GM21423 (cell line): ENCODE data around the gene SLIT3.

Experiments
- ATAC-seq: cut with Tn5 transposase; IDR thresholded peaks from one replicate; pipeline ENCODE4 v1.9.1; 2021; ENCODE audit warnings: mild to moderate bottlenecking, moderate library complexity; ENCODE audit not compliant: unreplicated experiment

Gene SLIT3

GRCh38 chr5:169009123-169009522, 291.8 kb downstream of the SLIT3 start:
- ATAC-seq = no peak

GRCh38 chr5:169006842-169007790, 293.8 kb downstream of the SLIT3 start:
- ATAC-seq = no peak

- no peak for ATAC-seq
Observed at GRCh38 chr5:169004551-169004950, 296.4 kb downstream of the SLIT3 start.

- no peak for ATAC-seq
Observed at GRCh38 chr5:169003721-169004541, 297.0 kb downstream of the SLIT3 start.

GRCh38 chr5:169002953-169003555, 297.9 kb downstream of the SLIT3 start:
- ATAC-seq = no peak

- no peak for ATAC-seq
Observed at GRCh38 chr5:169001394-169001793, 299.5 kb downstream of the SLIT3 start.

GRCh38 chr5:168995024-168995423, 305.9 kb downstream of the SLIT3 start:
- no peak for ATAC-seq

GRCh38 chr5:168992687-168993086, 308.3 kb downstream of the SLIT3 start:
- ATAC-seq = no peak

- ATAC-seq = no peak
Observed at GRCh38 chr5:168992016-168992415, 308.9 kb downstream of the SLIT3 start.

- no peak for ATAC-seq
Observed at GRCh38 chr5:168991311-168991710, 309.6 kb downstream of the SLIT3 start.

- no peak for ATAC-seq
Observed at GRCh38 chr5:168990679-168991078, 310.3 kb downstream of the SLIT3 start.

- no peak for ATAC-seq
Observed at GRCh38 chr5:168989731-168990505, 311.0 kb downstream of the SLIT3 start.

- ATAC-seq = no peak
Observed at GRCh38 chr5:168988699-168989098, 312.2 kb downstream of the SLIT3 start.

GRCh38 chr5:168987543-168988300, 313.2 kb downstream of the SLIT3 start:
- ATAC-seq = no peak

- no peak for ATAC-seq
Observed at GRCh38 chr5:168985454-168985853, 315.5 kb downstream of the SLIT3 start.

- ATAC-seq = no peak
Observed at GRCh38 chr5:168984135-168984675, 316.7 kb downstream of the SLIT3 start.

GRCh38 chr5:168979135-168979534, 321.8 kb downstream of the SLIT3 start:
- no peak for ATAC-seq

GRCh38 chr5:168978500-168978899, 322.4 kb downstream of the SLIT3 start:
- ATAC-seq = no peak

- no peak for ATAC-seq
Observed at GRCh38 chr5:168978015-168978414, 322.9 kb downstream of the SLIT3 start.
